HG03354 (cell line): Measurements from ENCODE around the gene NUP62.

Experiments
- ATAC-seq: cut with Tn5 transposase; IDR thresholded peaks from one replicate; pipeline ENCODE4 v1.9.1; 2021; ENCODE audit warnings: mild to moderate bottlenecking; ENCODE audit not compliant: unreplicated experiment, poor library complexity, severe bottlenecking

Gene NUP62

DNA sequence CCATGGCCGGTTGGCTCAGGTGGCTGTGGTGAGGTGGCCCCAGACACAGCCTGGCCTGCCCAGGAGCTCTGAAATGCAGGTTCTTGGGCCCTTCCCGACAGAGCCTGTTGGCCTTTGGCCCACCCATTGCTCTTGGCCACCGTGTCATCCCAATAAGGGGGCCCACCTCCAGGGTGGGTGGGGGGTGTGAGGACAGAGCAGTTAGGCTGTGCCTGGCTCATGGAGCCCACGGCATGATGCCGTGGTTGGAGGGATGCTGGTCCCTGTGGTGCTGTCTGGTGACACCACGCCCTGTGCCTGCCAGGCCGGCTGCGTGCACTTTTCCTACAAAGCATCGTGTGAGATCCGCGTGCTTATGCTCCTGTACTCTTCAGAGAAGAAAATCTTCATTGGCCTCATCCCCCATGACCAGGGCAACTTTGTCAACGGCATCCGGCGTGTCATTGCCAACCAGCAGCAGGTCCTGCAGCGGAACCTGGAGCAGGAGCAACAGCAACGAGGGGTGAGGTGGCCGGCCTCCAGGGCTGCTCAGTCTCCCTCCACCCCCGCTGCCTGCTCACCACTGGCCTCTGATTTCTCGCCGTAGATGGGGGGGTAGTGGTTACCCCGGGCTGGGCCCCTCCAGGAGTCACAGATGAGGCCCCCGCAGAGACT is 69.5 kb downstream of the NUP62 start:
- no peak for ATAC-seq

DNA sequence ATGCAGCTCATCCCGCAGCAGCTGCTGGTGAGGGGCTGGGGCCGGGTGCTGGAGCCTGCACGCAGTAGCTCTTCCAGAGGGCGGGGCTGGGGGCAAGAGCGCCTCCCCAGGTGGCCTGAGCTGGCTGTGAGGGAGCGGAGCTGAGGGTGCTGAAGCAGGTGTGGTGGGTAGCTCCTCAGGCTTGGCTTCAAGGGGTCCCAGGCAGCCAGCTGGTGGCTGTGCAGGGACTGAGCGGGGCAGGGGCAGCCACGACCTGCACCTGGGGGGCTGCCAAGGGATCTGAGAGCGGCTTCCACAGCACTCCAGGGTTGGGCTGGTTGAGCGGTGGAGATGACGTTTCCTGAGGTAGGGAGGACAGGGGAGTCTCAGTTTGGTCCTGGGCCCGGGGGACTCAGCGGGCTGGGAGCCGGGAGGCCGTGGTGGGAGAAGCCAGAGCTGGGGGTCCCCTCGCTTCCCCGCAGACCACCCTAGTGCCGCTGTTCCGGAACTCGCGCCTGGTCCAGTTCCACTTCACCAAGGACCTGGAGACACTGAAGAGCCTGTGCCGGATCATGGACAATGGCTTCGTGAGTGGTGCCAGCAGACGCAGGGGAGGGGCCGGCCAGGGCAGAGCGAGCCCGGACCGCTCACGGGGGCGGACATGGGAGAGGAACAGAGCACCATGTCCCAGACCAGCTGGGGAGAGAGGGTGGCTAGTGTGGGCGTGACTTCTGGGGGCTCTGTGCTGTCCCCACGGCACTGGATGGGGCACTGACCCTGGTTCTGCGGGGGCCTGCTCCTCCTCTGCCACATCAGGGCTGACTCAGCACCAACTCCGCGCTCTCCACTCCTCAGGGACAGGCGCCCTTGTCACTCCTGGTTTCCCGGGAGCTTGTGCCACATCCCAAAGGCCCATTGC is 71.0 kb downstream of the NUP62 start:
- no peak for ATAC-seq

DNA sequence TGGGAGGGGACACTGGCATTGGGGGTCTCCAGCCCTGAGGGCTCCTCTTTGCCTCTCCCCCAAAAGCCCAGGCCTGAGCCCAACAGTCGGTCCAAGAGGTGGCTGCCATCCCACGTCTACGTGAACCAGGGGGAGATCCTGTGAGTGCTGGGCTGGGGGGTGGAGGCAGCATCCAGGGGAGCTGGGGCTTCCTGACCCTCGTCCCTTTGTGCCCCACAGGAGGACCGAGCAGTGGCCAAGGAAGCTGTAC is 71.5 kb downstream of the NUP62 start:
- ATAC-seq: no peak

- no peak for ATAC-seq
Observed at GRCh38 chr19:49857061-49857837, 72.1 kb downstream of the NUP62 start.
